GM10248 (cell line): ENCODE results near the gene HDDC3.
"Not testable (repeated sequence)": the region's sequence is repeated elsewhere in the genome, so short reads cannot be mapped to it uniquely, and the experiment has no call there.

Experiments used
- CTCF ChIA-PET: fragments of 300-600 bp; sonication (Branson Sonifier 250); formaldehyde crosslinking; extraction: SDS; loops from one replicate; lab custom pipeline; 2021; ENCODE audit warnings: antibody characterized with exemption; lab: Yijun Ruan, JAX
- POLR2A ChIA-PET: fragments of 350-650 bp; sonication (Branson Sonifier 250); formaldehyde crosslinking; extraction: SDS; loops from one replicate; lab custom pipeline; 2020; ENCODE audit warnings: antibody characterized with exemption; lab: Yijun Ruan, JAX
- DNase-seq: peaks from one replicate; pipeline ENCODE4 v3.0.0; 2012; ENCODE audit errors: extremely low spot score
- CTCF ChIP-seq: IDR thresholded peaks from 2 replicates; pipeline ENCODE4 v1.5.1; 2012; ENCODE audit warnings: mild to moderate bottlenecking, low read depth; ENCODE audit errors: extremely low read depth, missing control alignments, control extremely low read depth

The HDDC3 gene

GRCh38 chr15:90910441-90911301 lies 21.7 kb downstream of the HDDC3 start:
- ChIA-PET POLR2A (no interaction called here), CTCF (interaction anchor here (0.9 to 2.1 kb wide), 5 partner anchors 8 to 591 kb away, joined by 3 to 5 read pairs (median 4); partner anchors contain the start of genes HDDC3 and MAN2A2)
- no peak for DNase-seq
- TF ChIP-seq CTCF = no peak

- DNase-seq = no peak
- CTCF ChIA-PET = interaction anchor here (0.9 to 1.5 kb wide), 4 partner anchors 8 to 590 kb away, joined by 3 to 5 read pairs (median 4); partner anchors contain the start of gene HDDC3
- POLR2A ChIA-PET = no interaction called here
- no peak for TF ChIP-seq CTCF
Measured at GRCh38 chr15:90909976-90910375, 22.4 kb downstream of the HDDC3 start.

- CTCF ChIA-PET = interaction anchor here (0.9 to 1.1 kb wide), 3 partner anchors 23 to 24 kb away, joined by 3 to 4 read pairs (median 3); partner anchors contain the start of gene HDDC3
- DNase-seq, POLR2A ChIA-PET: not testable (repeated sequence)
Measured at GRCh38 chr15:90909449-90909848, 22.9 kb downstream of the HDDC3 start.

GRCh38 chr15:90907838-90908507 lies 24.4 kb downstream of the HDDC3 start:
- no peak for TF ChIP-seq CTCF
- ChIA-PET POLR2A (no interaction called here), CTCF (interaction anchor here (1.0 to 10.8 kb wide), 3 partner anchors 25 to 49 kb away, joined by 3 to 211 read pairs (median 3); partner anchors contain the start of genes HDDC3 and UNC45A)
- no peak for DNase-seq

- no peak for DNase-seq
- ChIA-PET CTCF (interaction anchor here (0.9 to 10.8 kb wide), 3 partner anchors 14 to 49 kb away, joined by 3 to 211 read pairs (median 3); partner anchors contain the start of genes HDDC3 and UNC45A), POLR2A (no interaction called here)
- no peak for TF ChIP-seq CTCF
Measured at GRCh38 chr15:90907051-90907660, 25.2 kb downstream of the HDDC3 start.

GRCh38 chr15:90906181-90906849 lies 26.0 kb downstream of the HDDC3 start:
- no peak for DNase-seq
- POLR2A ChIA-PET = no interaction called here
- CTCF ChIA-PET = interaction anchor here (0.9 to 10.8 kb wide), 7 partner anchors 9 to 586 kb away, joined by 3 to 211 read pairs (median 4); partner anchors contain the start of genes HDDC3 and UNC45A

More at GRCh38 chr15:90906181-90906849, 26.0 kb downstream of the HDDC3 start:
- TF ChIP-seq CTCF = no peak
